OCI-LY1 (cell line): ENCODE results near the gene GABBR2.

ENCODE experiments used
- EZH2 ChIP-seq: fragments of 200-600 bp; sonication (generic), shearing (Covaris generic); IDR thresholded peaks from 2 replicates; pipeline ENCODE4 v1.8.0; 2017; ENCODE audit warnings: borderline replicate concordance, mixed run types, mild to moderate bottlenecking, antibody characterized with exemption, low read length, moderate library complexity, mixed read lengths
- TF ChIP-seq, protein P1 (sequence below): fragments of 200-600 bp; sonication (generic), shearing (Covaris generic); IDR thresholded peaks from 2 replicates; pipeline ENCODE4 v1.5.1; 2017; ENCODE audit warnings: mild to moderate bottlenecking, antibody characterized with exemption, low read length, moderate library complexity, mixed read lengths

DNA sequence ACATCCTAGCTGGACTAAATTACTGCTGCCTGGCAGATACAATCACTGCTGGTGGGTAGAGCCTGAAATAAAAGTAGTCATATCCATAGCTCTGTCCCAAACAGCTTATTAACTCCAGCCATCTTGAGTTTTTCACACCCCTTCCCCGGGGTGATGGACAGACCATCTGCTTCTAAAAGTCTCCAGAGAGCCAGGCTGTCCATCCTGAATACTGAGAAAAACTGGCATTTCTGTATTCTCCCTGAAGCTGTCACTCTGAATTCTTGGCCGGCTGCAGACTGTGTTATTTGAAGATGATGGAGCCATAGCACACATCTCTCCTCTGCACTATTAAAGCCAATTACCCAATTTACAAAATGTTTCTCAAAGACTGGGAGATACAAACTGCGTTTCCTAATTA lies 118.6 kb downstream of the GABBR2 start:
- no peak for TF ChIP-seq EZH2
- TF ChIP-seq, protein P1, sequence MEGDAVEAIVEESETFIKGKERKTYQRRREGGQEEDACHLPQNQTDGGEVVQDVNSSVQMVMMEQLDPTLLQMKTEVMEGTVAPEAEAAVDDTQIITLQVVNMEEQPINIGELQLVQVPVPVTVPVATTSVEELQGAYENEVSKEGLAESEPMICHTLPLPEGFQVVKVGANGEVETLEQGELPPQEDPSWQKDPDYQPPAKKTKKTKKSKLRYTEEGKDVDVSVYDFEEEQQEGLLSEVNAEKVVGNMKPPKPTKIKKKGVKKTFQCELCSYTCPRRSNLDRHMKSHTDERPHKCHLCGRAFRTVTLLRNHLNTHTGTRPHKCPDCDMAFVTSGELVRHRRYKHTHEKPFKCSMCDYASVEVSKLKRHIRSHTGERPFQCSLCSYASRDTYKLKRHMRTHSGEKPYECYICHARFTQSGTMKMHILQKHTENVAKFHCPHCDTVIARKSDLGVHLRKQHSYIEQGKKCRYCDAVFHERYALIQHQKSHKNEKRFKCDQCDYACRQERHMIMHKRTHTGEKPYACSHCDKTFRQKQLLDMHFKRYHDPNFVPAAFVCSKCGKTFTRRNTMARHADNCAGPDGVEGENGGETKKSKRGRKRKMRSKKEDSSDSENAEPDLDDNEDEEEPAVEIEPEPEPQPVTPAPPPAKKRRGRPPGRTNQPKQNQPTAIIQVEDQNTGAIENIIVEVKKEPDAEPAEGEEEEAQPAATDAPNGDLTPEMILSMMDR, result no peak
